H9 (cell line): ENCODE data around the gene IQSEC1. TPM values are rescaled to one million over a fixed set of nuclear protein-coding genes. Genes with fewer than 3 reads are reported as not detected.

Experiments
- DNase-seq: peaks from one replicate; pipeline ENCODE4 v3.0.0-alpha.2; 2017
- H2AFZ ChIP-seq: one replicate; pipeline ENCODE4 v1.6.1; 2013; ENCODE audit warnings: mild to moderate bottlenecking, low read length, control low read depth, moderate library complexity
- H2AK5ac ChIP-seq: 2 replicates; pipeline ENCODE4 v1.6.1; 2013; ENCODE audit warnings: low read length, control low read depth, mixed read lengths; ENCODE audit not compliant: insufficient read length
- H2BK120ac ChIP-seq: one replicate; pipeline ENCODE4 v1.6.1; 2013; ENCODE audit warnings: low read depth, mild to moderate bottlenecking, low read length, control low read depth, inconsistent platforms; ENCODE audit not compliant: poor library complexity, severe bottlenecking
- H2BK12ac ChIP-seq: 2 replicates; pipeline ENCODE4 v1.6.1; 2013; ENCODE audit warnings: low read length, control low read depth, mixed read lengths, low read depth; ENCODE audit not compliant: insufficient read length
- H2BK15ac ChIP-seq: 2 replicates; pipeline ENCODE4 v1.6.1; 2013; ENCODE audit warnings: low read depth, low read length, control low read depth
- H2BK20ac ChIP-seq: one replicate; pipeline ENCODE4 v1.6.1; 2013; ENCODE audit warnings: low read depth, mild to moderate bottlenecking, low read length, control low read depth, inconsistent platforms; ENCODE audit not compliant: poor library complexity, severe bottlenecking
- H2BK5ac ChIP-seq: 2 replicates; pipeline ENCODE4 v1.6.1; 2013; ENCODE audit warnings: low read length, control low read depth, mixed read lengths; ENCODE audit not compliant: insufficient read length
- H3K14ac ChIP-seq: 2 replicates; pipeline ENCODE4 v1.6.1; 2013; ENCODE audit warnings: low read length, control low read depth; ENCODE audit not compliant: insufficient read depth
- H3K18ac ChIP-seq: 2 replicates; pipeline ENCODE4 v1.6.1; 2013; ENCODE audit warnings: low read depth, mild to moderate bottlenecking, mixed read lengths, low read length, control low read depth; ENCODE audit not compliant: insufficient read length
- H3K23ac ChIP-seq: 2 replicates; pipeline ENCODE4 v1.6.1; 2013; ENCODE audit warnings: low read length, control low read depth, mixed read lengths, low read depth; ENCODE audit not compliant: insufficient read length
- H3K23me2 ChIP-seq: 2 replicates; pipeline ENCODE4 v1.6.1; 2013; ENCODE audit warnings: low read depth, mild to moderate bottlenecking, mixed read lengths, low read length, control low read depth; ENCODE audit not compliant: insufficient read length, poor library complexity, severe bottlenecking
- H3K27ac ChIP-seq: 2 replicates; pipeline ENCODE4 v1.5.1; 2013; ENCODE audit warnings: low read length, control low read depth, mixed read lengths, low read depth; ENCODE audit not compliant: insufficient read length
- H3K27me3 ChIP-seq: 2 replicates; pipeline ENCODE4 v1.6.1; 2013; ENCODE audit warnings: low read length, control low read depth, inconsistent platforms; ENCODE audit not compliant: insufficient read depth
- H3K4ac ChIP-seq: 2 replicates; pipeline ENCODE4 v1.6.1; 2013; ENCODE audit warnings: low read depth, mild to moderate bottlenecking, control low read depth, inconsistent platforms, low read length, moderate library complexity
- H3K4me1 ChIP-seq: 2 replicates; pipeline ENCODE4 v1.6.1; 2013; ENCODE audit warnings: low read length, control low read depth, inconsistent platforms; ENCODE audit not compliant: insufficient read depth
- H3K4me2 ChIP-seq: 2 replicates; pipeline ENCODE4 v1.6.1; 2013; ENCODE audit warnings: low read length, control low read depth, mixed read lengths; ENCODE audit not compliant: insufficient read length, insufficient read depth
- H3K56ac ChIP-seq: 2 replicates; pipeline ENCODE4 v1.6.1; 2013; ENCODE audit warnings: low read depth, mild to moderate bottlenecking, mixed read lengths, low read length, control low read depth; ENCODE audit not compliant: insufficient read length
- H3K79me1 ChIP-seq: 2 replicates; pipeline ENCODE4 v1.6.1; 2013; ENCODE audit warnings: low read depth, mild to moderate bottlenecking, moderate library complexity, low read length, control low read depth, inconsistent platforms; ENCODE audit not compliant: insufficient read depth, poor library complexity, severe bottlenecking
- H3K79me2 ChIP-seq: 2 replicates; pipeline ENCODE4 v1.6.1; 2013; ENCODE audit warnings: low read length, control low read depth, inconsistent platforms; ENCODE audit not compliant: insufficient read depth
- H3K9ac ChIP-seq: 2 replicates; pipeline ENCODE4 v1.6.1; 2013; ENCODE audit warnings: low read length, control low read depth, mixed read lengths; ENCODE audit not compliant: insufficient read length; ENCODE audit errors: extremely low read depth
- H3K9me3 ChIP-seq: one replicate; pipeline ENCODE4 v1.6.1; 2013; ENCODE audit warnings: low read depth, low read length, inconsistent platforms; ENCODE audit not compliant: control insufficient read depth
- H3T11ph ChIP-seq: one replicate; pipeline ENCODE4 v1.6.1; 2013; ENCODE audit warnings: mild to moderate bottlenecking, low read length, control low read depth, inconsistent platforms
- H4K20me1 ChIP-seq: one replicate; pipeline ENCODE4 v1.6.1; 2013; ENCODE audit not compliant: control insufficient read depth, insufficient read length, insufficient read depth
- H4K5ac ChIP-seq: 2 replicates; pipeline ENCODE4 v1.6.1; 2013; ENCODE audit warnings: low read depth, mild to moderate bottlenecking, mixed read lengths, low read length, control low read depth; ENCODE audit not compliant: insufficient read length
- H4K8ac ChIP-seq: replicated peaks from 2 replicates; pipeline ENCODE4 v1.6.1; 2013; ENCODE audit warnings: low read length, control low read depth, mixed read lengths, low read depth; ENCODE audit not compliant: insufficient read length
- H4K91ac ChIP-seq: 2 replicates; pipeline ENCODE4 v1.6.1; 2013; ENCODE audit warnings: low read depth, mild to moderate bottlenecking, moderate library complexity, mixed read lengths, low read length, control low read depth; ENCODE audit not compliant: insufficient read length
- H3K27ac Mint-ChIP-seq, 3 experiments: 2 replicates in 2 of 3; 3 replicates in 1 of 3; pipeline ENCODE4 v1.8.0; 2020 to 2021; ENCODE audit warnings: mixed read lengths in 3 of 3, mild to moderate bottlenecking in 1 of 3, moderate library complexity in 1 of 3
- H3K27me3 Mint-ChIP-seq: 2 replicates; pipeline ENCODE4 v1.8.0; 2021; ENCODE audit warnings: low read depth, mild to moderate bottlenecking, moderate library complexity, mixed read lengths
- H3K36me3 Mint-ChIP-seq, 3 experiments: 2 replicates in 2 of 3; 3 replicates in 1 of 3; pipeline ENCODE4 v1.8.0; 2020 to 2021; ENCODE audit warnings: low read depth in 3 of 3, mixed read lengths in 3 of 3; ENCODE audit not compliant: insufficient read depth in 1 of 3
- H3K4me1 Mint-ChIP-seq, 2 experiments: 2 replicates each; pipeline ENCODE4 v1.8.0; 2020; ENCODE audit warnings: mixed read lengths in 2 of 2
- H3K4me3 Mint-ChIP-seq, 2 experiments: 2 replicates in 1 of 2; 3 replicates in 1 of 2; pipeline ENCODE4 v1.8.0; 2020 to 2021; ENCODE audit warnings: mild to moderate bottlenecking in 2 of 2, mixed read lengths in 2 of 2, moderate library complexity in 1 of 2
- H3K9me3 Mint-ChIP-seq, 2 experiments: 2 replicates in 1 of 2; 3 replicates in 1 of 2; pipeline ENCODE4 v1.8.0; 2020; ENCODE audit warnings: mild to moderate bottlenecking in 2 of 2, mixed read lengths in 2 of 2, moderate library complexity in 1 of 2
- CTCF ChIP-seq: fragments of 200-600 bp; sonication (generic); conservative IDR thresholded peaks from 3 replicates; pipeline ENCODE4 v1.8.0; 2021; ENCODE audit warnings: antibody characterized with exemption, mild to moderate bottlenecking
- WGBS: extraction: QIAGEN DNeasy Blood & Tissue Kit; methylation state at CpG from one replicate; pipeline ENCODE4 v1.1.7; 2013; ENCODE audit warnings: missing lambda C conversion rate, low lambda C conversion rate, mixed read lengths; ENCODE audit not compliant: insufficient read length; ENCODE audit errors: extremely low coverage; 5-methylcytosine and 5-hydroxymethylcytosine counted together
- total RNA-seq: library from RNA; stranded (reverse); gene quantifications from 2 replicates; pipeline ENCODE4 v1.2.1, GENCODE V29; 2021

Gene IQSEC1
- total RNA-seq, 1 experiment from 2014 or later = 19.1 TPM

- Mint-ChIP-seq H3K4me3 (no peak overlapping the region), H3K4me1 (peaks cover 11 to 16% of the 10 kb centered on the region in 2 experiments), H3K27me3 (peaks cover 63% of the 10 kb centered on the region), H3K9me3 (no peaks in the 10 kb centered on the region; a peak in 1 of 5 replicates), H3K27ac (no peak overlapping the region), H3K36me3 (no peaks in the 10 kb centered on the region)
- Histone ChIP-seq H2BK120ac (no peak overlapping the region), H3K23ac (no peak overlapping the region), H2BK12ac (no peak overlapping the region), H2BK20ac (no peak overlapping the region), H3K4ac (no peak overlapping the region), H3K4me1 (no peaks in the 10 kb centered on the region), H3K79me2 (no peaks in the 10 kb centered on the region), H4K8ac (no peak overlapping the region), H2BK5ac (no peak overlapping the region), H3T11ph (no peak overlapping the region), H3K79me1 (no peaks in the 10 kb centered on the region), H4K20me1 (no peaks in the 10 kb centered on the region), H3K18ac (no peak overlapping the region), H3K56ac (no peak overlapping the region), H3K23me2 (no peaks in the 10 kb centered on the region), H4K5ac (no peak overlapping the region), H3K27ac (no peak overlapping the region), H2AK5ac (no peak overlapping the region), H4K91ac (no peak overlapping the region), H3K27me3 (no peaks in the 10 kb centered on the region), H3K4me2 (no peak overlapping the region), H3K9ac (no peak overlapping the region), H3K9me3 (no peaks in the 10 kb centered on the region), H2BK15ac (no peak overlapping the region), H3K14ac (no peak overlapping the region), H2AFZ (no peak overlapping the region)
- DNase-seq = no peak
- no peak for TF ChIP-seq CTCF
- no CpG with 5 or more reads among the region's 3 CpGs for WGBS
Observed at GRCh38 chr3:12892840-12893189, 180.4 kb downstream of the IQSEC1 start.
